ENCODE results near the gene PAPSS1. TPM values are rescaled to one million over a fixed set of nuclear protein-coding genes. Genes with fewer than 3 reads are reported as not detected.

Gene PAPSS1
- total and polyA plus RNA-seq, 2 experiments from 2014 or later = 72.0 to 85.8 TPM

DNA sequence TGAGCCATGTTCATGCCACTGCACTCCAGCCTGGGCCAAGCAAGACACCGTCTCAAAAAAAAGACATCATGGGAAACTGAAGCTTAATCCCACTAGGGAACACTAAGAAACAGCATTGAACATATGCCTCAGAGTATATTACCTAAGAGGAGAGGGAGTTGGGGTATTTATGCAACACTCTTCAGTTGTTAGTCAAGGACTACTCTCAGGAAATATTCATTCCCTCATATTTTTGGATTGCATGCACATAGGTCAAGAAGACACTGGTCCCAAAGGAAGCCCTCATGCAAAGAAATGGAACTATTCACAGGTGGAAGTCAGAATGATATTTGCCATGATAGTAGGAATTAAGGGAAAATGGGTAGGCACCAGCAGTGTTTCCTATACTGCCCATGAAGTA, 22.8 kb upstream of the PAPSS1 start:
- Mint-ChIP-seq H3K9me3 (peaks cover 3% of the 10 kb centered on the region; the same call in 2 of the 3 replicates), H3K27ac (no peak overlapping the region), H3K36me3 (ENCODE audit: low read depth) (peaks cover 3% of the 10 kb centered on the region; the same call in 1 of the 3 replicates), H3K4me3 (no peak overlapping the region), H3K27me3 (ENCODE audit: insufficient read depth, low read depth, poor library complexity) (no peaks in the 10 kb centered on the region), H3K4me1 (peaks cover 10% of the 10 kb centered on the region; the same call in 2 of the 3 replicates)
- no peaks in the 10 kb centered on the region for H3K79me2 ChIP-seq (replicated peaks; ENCODE audit: insufficient read depth)
- no peak for DNase-seq (ENCODE audit: low spot score)
- no peak overlapping the region for H3K4me3 ChIP-seq
- TF ChIP-seq POLR2AphosphoS5 (IDR thresholded peaks at IDR 0.05; ENCODE audit: low read depth) (no peak), EZH2 (IDR thresholded peaks at IDR 0.05; ENCODE audit: low read depth, unreplicated experiment) (no peak), ZNF462 (CRISPR knock-in tag; IDR thresholded peaks at IDR 0.05) (no peak), ZNF114 (CRISPR knock-in tag; IDR thresholded peaks at IDR 0.05) (no peak), ETS1 (IDR thresholded peaks at IDR 0.05) (no peak)
- peaks cover 7% of the 10 kb centered on the region; the same call in 1 of the 2 replicates for H3K36me3 ChIP-seq (ENCODE audit: insufficient read depth)
- no peak overlapping the region for H3K4me2 ChIP-seq
- H3K4me1 ChIP-seq (ENCODE audit: insufficient read depth) = peaks cover 13% of the 10 kb centered on the region; the same call in 1 of the 2 replicates
- no peak overlapping the region for H3K27ac ChIP-seq (ENCODE audit: low read depth)
- no peaks in the 10 kb centered on the region for H3K27me3 ChIP-seq (ENCODE audit: insufficient read depth)
- H3K9me2 ChIP-seq (ENCODE audit: insufficient read depth) = no peaks in the 10 kb centered on the region
- no peaks in the 10 kb centered on the region for H3F3A ChIP-seq (replicated peaks; ENCODE audit: low read depth)
- no peak for ATAC-seq
- no peak overlapping the region for H2AFZ ChIP-seq
- H4K20me1 ChIP-seq (replicated peaks; ENCODE audit: insufficient read depth) = no peaks in the 10 kb centered on the region
